ENCODE results near the gene CBLB.
A peak's percentile ranks its signal among the peaks of the same experiment; 100 is the strongest.

The CBLB gene

GRCh38 chr3:105911496-105911895 is 42.7 kb upstream of the CBLB start:
- no peak for TF ChIP-seq CTCF (IDR thresholded peaks at IDR 0.05; ENCODE audit: insufficient read depth, low read length, poor library complexity, severe bottlenecking)
- DNase-seq (ENCODE audit: extremely low read depth, insufficient read length): no peak
- no peaks in the 10 kb centered on the region for H3K36me3 ChIP-seq (ENCODE audit: control insufficient read depth, insufficient read depth, low read length)
- H3K27me3 ChIP-seq (replicated peaks; ENCODE audit: control insufficient read depth, insufficient read depth, low read length): no peaks in the 10 kb centered on the region
- H3K4me3 ChIP-seq (replicated peaks; ENCODE audit: low read depth, low read length): no peak overlapping the region

GRCh38 chr3:105907777-105908176 is 39.0 kb upstream of the CBLB start:
- TF ChIP-seq CTCF (IDR thresholded peaks at IDR 0.05; ENCODE audit: insufficient read depth, low read length, poor library complexity, severe bottlenecking): no peak
- no peaks in the 10 kb centered on the region for H3K36me3 ChIP-seq (ENCODE audit: control insufficient read depth, insufficient read depth, low read length)
- H3K27me3 ChIP-seq (replicated peaks; ENCODE audit: control insufficient read depth, insufficient read depth, low read length): no peaks in the 10 kb centered on the region
- H3K4me3 ChIP-seq (replicated peaks; ENCODE audit: low read depth, low read length): no peak overlapping the region
- peak; percentile 11 for DNase-seq (ENCODE audit: extremely low read depth, insufficient read length)

- DNase-seq (ENCODE audit: extremely low read depth, insufficient read length): no peak
- no peaks in the 10 kb centered on the region for H3K27me3 ChIP-seq (replicated peaks; ENCODE audit: control insufficient read depth, insufficient read depth, low read length)
- H3K36me3 ChIP-seq (ENCODE audit: control insufficient read depth, insufficient read depth, low read length): no peaks in the 10 kb centered on the region
- no peak for TF ChIP-seq CTCF (IDR thresholded peaks at IDR 0.05; ENCODE audit: insufficient read depth, low read length, poor library complexity, severe bottlenecking)
- no peak overlapping the region for H3K4me3 ChIP-seq (replicated peaks; ENCODE audit: low read depth, low read length)
Observed at GRCh38 chr3:105906836-105907235, 38.0 kb upstream of the CBLB start.

GRCh38 chr3:105906345-105906744 is 37.5 kb upstream of the CBLB start:
- H3K4me3 ChIP-seq (replicated peaks; ENCODE audit: low read depth, low read length): no peak overlapping the region
- no peak for TF ChIP-seq CTCF (IDR thresholded peaks at IDR 0.05; ENCODE audit: insufficient read depth, low read length, poor library complexity, severe bottlenecking)
- no peak for DNase-seq (ENCODE audit: extremely low read depth, insufficient read length)
- no peaks in the 10 kb centered on the region for H3K27me3 ChIP-seq (replicated peaks; ENCODE audit: control insufficient read depth, insufficient read depth, low read length)
- no peaks in the 10 kb centered on the region for H3K36me3 ChIP-seq (ENCODE audit: control insufficient read depth, insufficient read depth, low read length)

GRCh38 chr3:105905328-105905727 is 36.5 kb upstream of the CBLB start:
- TF ChIP-seq CTCF (IDR thresholded peaks at IDR 0.05; ENCODE audit: insufficient read depth, low read length, poor library complexity, severe bottlenecking): no peak
- H3K27me3 ChIP-seq (replicated peaks; ENCODE audit: control insufficient read depth, insufficient read depth, low read length): no peaks in the 10 kb centered on the region
- no peaks in the 10 kb centered on the region for H3K36me3 ChIP-seq (ENCODE audit: control insufficient read depth, insufficient read depth, low read length)
- no peak for DNase-seq (ENCODE audit: extremely low read depth, insufficient read length)
- no peak overlapping the region for H3K4me3 ChIP-seq (replicated peaks; ENCODE audit: low read depth, low read length)

- TF ChIP-seq CTCF (IDR thresholded peaks at IDR 0.05; ENCODE audit: insufficient read depth, low read length, poor library complexity, severe bottlenecking): no peak
- DNase-seq (ENCODE audit: extremely low read depth, insufficient read length): no peak
- no peak overlapping the region for H3K4me3 ChIP-seq (replicated peaks; ENCODE audit: low read depth, low read length)
- no peaks in the 10 kb centered on the region for H3K27me3 ChIP-seq (replicated peaks; ENCODE audit: control insufficient read depth, insufficient read depth, low read length)
- H3K36me3 ChIP-seq (ENCODE audit: control insufficient read depth, insufficient read depth, low read length): no peaks in the 10 kb centered on the region
Observed at GRCh38 chr3:105904678-105905284, 36.0 kb upstream of the CBLB start.

Data from GM06990 (cell line).